HL-60/S4 (cell line): Measurements from ENCODE around the gene CDCA5.

Experiments
- in situ Hi-C: fragments of 300-500 bp; cut with MboI; formaldehyde crosslinking; loops from 2 replicates; pipeline ENCODE4 v1.14.3; 2022; ENCODE audit warnings: low sequenced_read_pairs

The CDCA5 gene

GRCh38 chr11:65108469-65109123, 24.8 kb upstream of the CDCA5 start:
- in situ Hi-C loops: no loop called here

GRCh38 chr11:65107751-65108468, 24.1 kb upstream of the CDCA5 start:
- in situ Hi-C loops: no loop called here

DNA sequence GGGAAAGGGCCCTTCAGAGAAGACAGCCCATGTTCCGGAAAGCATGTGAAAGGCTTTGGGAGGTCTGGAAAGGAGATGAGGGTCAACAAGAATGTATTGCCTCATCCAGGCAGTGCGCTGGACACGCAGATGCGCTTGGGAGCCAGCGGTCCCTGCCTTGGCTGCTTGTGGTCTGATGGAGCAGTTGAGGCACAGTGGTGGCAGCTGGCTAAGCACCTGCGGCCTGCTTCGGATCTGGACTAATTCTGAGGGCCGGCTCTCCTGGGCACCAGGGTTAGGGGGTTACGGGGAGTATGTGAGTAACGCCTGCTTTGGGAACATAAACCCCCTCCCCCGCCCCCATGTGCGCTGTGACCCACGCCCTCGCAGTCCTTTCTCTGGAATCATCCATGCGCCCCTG, 23.2 kb upstream of the CDCA5 start:
- in situ Hi-C loops: no loop called here

GRCh38 chr11:65104628-65105027, 20.8 kb upstream of the CDCA5 start:
- in situ Hi-C loops: no loop called here

- in situ Hi-C loops: no loop called here
Observed at GRCh38 chr11:65103476-65103875, 19.6 kb upstream of the CDCA5 start.

- in situ Hi-C loops: no loop called here
Observed at GRCh38 chr11:65102142-65103095, 18.6 kb upstream of the CDCA5 start.

DNA sequence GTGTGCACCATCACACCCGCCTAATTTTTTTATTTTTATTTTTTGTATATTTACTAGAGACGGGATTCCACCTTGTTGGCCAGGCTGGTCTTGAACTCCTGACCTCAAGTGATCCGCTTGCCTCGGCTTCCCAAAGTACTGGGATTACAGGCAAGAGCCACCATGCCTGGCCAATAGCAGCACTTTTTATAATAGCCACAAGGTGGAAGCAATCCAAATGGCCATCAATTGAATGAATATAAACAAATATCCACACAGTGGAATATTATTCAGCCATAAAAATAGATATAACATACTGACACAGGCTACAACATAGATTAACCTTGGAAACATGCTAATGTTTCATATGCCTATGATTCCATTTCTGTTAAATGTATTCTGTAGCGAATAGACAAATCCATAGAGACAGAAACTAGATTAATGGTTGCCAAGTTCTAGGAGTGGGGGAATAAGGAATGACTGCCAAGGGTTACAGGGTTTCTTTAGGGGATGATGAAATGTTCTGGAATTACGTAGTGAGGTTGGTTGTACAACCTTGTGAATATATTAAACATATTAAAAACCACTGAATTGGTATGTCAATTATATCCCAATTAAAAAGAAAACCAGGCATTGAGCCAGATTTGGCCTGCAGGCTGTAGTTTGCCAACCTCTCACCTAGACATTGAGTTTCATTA, 17.0 kb upstream of the CDCA5 start:
- in situ Hi-C loops: no loop called here

DNA sequence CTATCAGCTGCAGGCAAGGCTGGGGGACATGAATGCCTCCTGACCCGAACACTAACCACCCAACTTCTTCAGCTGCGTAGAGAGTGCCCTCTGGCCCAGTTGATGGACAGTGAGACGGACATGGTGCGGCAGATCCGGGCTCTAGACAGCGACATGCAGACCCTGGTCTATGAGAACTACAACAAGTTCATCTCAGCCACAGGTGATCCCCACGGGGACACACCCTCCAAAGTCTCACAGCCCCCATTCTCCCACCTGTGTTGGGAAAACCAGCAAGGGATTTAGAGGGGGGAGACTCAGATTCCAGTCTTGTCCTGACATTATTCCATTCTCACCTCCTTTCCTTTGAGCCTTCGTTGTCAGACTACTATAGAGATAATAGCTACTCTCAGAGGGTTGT, 13.1 kb upstream of the CDCA5 start:
- in situ Hi-C loops: no loop called here

DNA sequence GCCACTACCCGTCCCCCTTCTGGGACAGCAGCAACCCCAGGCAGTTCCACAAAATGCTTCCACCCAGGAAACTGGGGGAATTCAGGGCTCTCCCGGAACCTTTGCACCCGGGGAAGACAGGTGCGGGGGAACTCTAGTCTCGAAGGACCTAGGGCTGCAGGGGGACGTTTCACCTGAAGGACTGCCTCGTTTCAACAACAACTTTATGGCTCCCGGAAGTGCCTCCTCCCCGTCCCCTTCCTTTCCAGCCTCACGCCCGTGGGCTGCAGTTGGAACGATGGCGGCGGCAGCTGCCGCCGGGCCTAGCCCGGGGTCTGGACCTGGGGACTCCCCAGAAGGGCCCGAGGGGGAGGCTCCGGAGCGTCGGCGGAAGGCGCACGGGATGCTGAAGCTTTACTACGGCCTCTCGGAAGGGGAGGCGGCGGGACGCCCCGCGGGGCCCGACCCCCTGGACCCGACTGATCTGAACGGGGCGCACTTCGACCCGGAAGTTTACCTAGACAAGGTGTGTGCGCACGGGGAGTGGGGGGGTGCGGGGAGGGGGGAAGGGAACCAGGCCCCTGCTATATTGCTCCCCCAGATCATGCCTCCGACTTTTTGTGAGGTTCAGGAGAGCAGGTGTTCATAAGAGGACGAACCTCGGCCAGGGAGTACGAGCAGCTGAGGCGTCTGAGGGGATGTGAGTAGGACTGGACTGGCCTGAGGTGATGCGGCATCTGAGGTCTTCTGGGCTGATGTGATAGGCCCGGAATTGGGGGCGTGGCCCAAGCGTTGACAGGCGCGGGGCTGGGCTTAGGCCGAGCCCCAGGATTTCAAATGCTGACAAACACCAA, 12.3 kb upstream of the CDCA5 start, which contains the start of gene VPS51:
Gene VPS51 (plus strand): TSS at position 241 of the 833 bp plus-strand sequence. CDS start 37 bp downstream, at position 278.
- in situ Hi-C loops: no loop called here

GRCh38 chr11:65095427-65095826, 11.6 kb upstream of the CDCA5 start:
- in situ Hi-C loops: no loop called here

DNA sequence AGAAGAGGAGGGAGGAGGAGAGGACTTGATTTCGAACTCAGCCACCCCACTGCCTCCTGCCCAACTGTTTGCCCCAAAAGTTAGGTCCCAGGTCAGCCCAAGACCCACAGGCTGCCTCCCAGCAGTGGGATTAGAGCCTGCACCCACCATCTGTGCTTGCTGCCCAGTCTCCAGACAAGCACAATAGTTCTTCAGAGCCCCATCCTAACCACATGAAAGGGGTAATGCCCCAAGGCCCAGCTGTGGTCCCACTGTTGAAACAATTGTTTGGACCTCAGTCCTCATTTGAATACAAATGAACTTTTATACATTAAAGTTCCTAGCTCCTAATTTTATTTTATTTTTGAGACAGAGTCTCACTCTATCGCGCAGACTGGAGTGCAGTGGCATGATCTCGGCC, 6.8 kb upstream of the CDCA5 start:
- in situ Hi-C loops: no loop called here

DNA sequence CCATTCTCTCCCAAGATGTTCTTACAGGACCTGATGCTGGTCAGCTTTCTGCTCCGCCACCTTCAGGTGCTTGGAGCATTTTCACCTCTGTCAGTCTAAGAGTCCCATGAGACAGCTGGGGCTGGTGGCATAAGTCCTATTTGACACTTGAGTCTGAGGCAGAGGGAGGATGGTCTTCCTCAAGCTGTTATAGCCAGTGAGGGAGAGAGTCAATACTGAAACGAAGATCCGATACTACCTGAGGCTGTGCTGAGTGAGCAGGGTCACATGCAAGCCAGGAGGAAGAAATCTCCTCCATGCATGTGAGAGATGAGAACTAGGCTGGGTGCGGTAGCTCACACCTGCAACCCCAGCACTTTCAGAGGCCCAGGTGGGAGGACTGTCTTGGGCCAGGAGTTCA, 5.8 kb upstream of the CDCA5 start:
- in situ Hi-C loops: no loop called here

GRCh38 chr11:65087827-65088226, 4.0 kb upstream of the CDCA5 start:
- in situ Hi-C loops: no loop called here

GRCh38 chr11:65087216-65087615, 3.4 kb upstream of the CDCA5 start:
- in situ Hi-C loops: no loop called here

GRCh38 chr11:65086809-65087208, 3.0 kb upstream of the CDCA5 start:
- in situ Hi-C loops: no loop called here

DNA sequence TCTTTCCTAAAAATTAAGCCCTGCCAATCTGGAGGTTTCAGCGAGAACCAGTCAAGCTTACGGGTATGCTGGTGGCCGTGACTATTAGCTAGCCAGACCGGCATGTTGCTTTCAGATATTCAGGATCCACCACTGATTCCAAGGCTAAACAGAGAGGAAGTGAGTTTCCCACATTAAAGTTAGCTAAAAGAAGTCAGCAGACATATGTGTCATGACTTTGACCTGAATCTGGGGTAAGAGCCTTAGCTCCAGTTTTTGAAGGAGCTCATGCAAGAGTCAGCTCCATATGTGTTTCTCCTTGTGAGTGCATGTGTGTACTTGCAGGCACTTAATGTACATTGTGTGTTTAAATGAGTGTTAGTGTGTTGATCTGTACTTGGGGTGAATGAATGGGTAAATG, 1.6 kb upstream of the CDCA5 start:
- in situ Hi-C loops: no loop called here

DNA sequence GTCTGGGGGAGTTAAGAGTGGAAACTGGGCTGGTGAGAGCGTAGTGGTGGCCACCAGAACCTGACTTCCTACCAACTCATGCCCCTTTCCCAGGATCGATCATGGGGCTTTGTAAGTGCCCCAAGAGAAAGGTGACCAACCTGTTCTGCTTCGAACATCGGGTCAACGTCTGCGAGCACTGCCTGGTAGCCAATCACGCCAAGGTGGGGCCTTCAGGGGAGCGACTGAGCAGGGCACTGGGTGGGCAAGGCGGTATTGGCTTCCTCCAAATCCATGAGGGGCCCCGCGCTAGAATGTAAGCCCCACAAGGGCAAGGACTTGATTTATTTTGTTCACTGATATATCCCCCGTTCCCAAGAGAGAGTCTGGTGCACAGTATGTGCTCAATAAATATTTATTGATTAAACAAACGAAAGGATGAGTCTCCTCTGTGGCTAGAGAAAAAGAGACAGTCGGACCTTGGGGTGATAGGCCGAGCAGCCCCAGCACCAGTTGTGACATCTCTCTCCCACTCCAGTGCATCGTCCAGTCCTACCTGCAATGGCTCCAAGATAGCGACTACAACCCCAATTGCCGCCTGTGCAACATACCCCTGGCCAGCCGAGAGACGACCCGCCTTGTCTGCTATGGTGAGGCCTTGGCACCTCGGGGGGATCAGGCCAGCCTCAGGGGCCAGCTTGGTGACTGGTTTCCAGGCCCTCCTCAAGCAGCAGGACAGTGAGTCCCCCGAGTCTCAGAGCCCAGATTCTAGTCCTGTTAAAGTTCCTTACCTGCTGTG, 947 bp upstream of the CDCA5 start:
- in situ Hi-C loops: loop anchor here (5.0 kb wide), 1 partner anchor 57 kb away; the partner anchor contains the start of gene SNX15

- in situ Hi-C loops: loop anchor here (5.0 kb wide), 1 partner anchor 56 kb away; the partner anchor contains the start of gene SNX15
Observed at GRCh38 chr11:65083134-65083833, 556 bp downstream of the CDCA5 start.
